ENCODE results near the gene TIMM10.
"Not testable (repeated sequence)": the region's sequence is repeated elsewhere in the genome, so short reads cannot be mapped to it uniquely, and the experiment has no call there.

The TIMM10 gene

DNA sequence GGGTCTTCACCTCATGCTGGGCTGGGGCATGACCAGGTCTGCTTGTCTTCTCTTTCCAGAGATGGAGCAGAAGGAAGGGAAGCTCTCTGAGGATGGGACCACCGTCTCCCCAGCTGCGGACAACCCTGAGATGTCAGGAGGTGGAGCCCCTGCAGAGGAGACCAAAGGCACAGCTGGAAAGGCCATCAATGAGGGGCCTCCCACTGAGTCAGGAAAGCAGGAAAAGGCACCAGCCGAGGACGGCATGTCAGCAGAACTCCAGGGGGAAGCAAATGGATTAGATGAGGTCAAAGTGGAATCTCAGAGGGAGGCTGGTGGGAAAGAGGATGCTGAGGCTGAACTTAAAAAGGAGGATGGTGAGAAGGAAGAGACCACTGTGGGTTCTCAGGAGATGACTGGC lies 12.0 kb upstream of the TIMM10 start:
- DNase-seq (ENCODE audit: low read depth), result no peak

DNA sequence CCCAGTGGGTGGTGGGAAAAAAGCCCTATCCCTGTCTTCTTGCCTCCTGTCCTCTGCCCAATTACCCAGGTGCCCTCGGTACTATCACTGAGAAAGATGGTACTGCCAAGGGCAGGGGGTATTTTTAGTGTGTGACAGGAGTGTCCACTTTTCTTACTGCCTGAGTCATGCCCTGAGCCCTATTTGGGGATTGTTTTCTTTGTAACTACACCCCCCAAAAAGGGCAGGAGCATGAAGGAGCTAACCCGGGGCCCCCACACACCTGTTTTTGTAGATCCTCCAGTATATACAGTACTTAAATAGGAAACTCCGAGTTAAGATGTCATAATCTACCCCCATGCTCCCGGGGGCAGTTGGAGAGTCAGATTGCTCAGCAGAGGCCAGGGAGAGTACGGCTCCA lies 10.6 kb upstream of the TIMM10 start:
- no peak for DNase-seq (ENCODE audit: low read depth)

DNA sequence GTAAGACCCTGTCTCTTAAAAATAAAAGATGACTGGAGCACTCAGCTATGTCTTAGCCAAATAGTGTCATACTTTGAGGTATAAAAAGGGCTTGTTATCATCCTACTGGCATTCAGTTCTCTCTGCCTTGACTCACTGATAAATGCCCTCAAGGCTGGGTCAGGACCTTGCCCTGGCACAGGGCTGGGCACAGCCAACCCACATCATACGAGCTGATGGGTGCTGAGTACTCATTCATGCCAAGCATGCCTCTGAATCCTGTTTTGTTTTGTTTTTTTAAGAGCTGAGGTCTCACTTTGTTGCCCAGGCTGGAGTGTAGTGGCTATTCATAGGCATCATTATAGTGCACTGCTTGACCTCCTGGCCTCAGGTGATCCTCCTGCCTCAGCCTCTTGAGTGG lies 8.8 kb upstream of the TIMM10 start:
- no peak for DNase-seq (ENCODE audit: low read depth)

DNA sequence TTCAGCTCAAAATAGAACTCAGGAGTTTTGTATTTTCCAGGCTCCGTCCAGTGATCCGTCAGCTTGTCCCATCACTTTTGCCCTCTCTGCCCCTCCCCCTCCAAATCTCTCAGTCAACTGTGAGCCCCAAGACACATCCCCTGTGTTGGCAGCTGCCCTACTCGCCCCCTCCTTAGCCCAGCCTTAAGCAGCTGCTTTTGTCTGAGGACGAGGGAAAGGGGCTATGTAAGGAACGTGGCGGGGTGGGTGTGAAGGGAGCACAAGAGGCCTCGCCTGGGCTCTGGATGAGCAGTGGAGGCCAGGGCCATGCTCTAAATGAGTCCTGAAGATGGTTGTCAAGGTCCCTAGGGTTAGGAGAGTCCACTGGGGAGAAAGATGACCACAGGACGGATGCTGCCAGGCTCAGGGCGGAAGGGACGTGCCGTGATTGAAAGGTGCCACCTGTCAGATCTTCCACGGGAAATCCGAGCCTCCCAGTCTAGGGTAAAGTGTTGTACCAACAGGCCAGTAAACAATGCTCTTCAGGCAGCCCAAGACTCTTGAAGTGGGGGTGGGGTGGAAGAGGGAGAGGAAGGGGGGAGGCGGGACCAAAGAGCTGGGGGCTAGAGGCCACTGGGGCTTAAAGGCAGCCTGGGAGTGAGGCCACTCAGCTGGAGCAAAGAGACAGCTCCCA lies 6.5 kb upstream of the TIMM10 start, which contains the start of gene SMTNL1:
SMTNL1 (plus strand) TSS at position 649 of the 673 bp plus-strand sequence. CDS start 5,048 bp downstream, outside the sequence.
- no peak for DNase-seq (ENCODE audit: low read depth)

DNA sequence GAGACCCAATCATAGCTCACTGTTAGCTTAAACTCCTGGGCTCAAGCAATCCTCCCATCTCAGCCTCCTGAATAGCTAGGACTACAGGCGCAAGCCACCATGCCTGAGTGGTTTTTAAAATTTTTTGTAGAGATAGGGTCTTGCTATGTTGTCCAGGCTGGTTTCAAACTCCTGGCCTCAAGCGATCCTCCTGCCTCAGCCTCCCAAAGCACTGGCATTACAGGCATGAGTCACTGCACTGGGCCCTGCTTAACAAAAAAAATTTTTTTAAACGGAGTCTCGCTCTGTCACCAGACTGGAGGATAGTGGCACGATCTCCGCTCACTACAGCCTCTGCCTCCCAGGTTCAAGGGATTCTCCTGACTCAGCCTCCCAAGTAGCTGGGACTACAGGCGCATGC lies 3.9 kb upstream of the TIMM10 start:
- not testable (repeated sequence) for DNase-seq (ENCODE audit: low read depth)

DNA sequence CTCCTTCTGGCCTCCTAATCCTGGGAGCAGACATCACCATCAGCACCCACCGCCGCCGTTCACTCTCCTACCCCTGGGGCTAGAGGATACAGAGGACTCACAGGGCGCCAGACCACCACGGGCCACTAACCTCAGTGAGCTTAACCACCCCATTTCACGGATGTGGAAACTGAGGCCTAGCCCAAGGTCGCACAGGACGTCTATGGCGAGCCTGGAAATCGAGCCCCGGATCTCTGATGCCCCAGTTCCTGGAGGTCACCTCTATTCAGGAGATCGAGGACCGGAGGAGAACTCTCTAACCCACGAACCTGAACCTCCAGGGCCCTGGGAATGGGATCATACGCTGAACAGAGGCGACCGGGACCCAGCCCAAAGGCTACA lies 349 bp downstream of the TIMM10 start:
- no peak for DNase-seq (ENCODE audit: low read depth)

DNA sequence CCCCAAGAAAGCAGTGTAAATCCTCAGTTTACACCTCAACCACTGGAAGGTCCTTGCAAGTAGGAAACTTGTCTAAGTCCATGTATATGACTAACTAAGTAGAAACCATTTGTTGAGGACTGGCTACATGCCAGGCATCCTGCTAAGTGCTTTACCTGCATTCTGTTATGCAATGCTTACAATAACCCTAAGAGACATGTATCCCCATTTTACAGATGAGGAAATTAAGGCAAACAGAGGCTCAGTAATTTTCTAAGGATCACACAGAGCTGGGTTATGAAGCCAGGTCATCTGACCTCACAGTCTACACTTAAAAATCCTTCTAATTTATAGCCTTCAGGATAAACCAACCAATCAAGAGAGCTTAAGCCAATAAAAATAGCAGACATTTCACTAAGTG lies 1.5 kb downstream of the TIMM10 start:
- no peak for DNase-seq (ENCODE audit: low read depth)

DNA sequence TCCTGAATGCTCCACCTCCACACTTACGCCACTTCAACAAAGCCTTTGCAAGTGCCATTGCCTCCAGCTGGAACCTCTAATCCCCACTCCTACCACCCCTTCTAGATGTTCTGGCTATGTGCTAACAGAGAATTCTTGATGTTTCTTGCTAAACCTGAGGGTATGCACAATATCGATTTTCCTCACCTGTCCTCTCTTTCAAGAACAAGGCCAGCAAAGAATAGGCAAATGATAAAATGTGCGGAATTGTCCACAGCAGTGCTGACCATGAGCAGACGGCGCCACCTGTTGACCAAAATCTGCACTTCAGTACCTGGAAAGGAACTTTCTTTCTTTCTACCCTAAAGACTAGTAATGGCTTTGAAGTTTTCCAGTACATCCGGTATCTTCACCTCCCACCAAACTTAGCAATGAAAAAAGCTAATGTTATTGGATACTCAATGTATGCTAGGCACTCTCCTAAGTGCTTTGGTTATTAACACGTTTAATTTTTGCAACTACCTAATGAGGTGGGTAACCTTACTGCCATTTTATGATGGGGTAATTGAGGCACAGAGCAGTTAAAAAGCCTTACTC lies 3.4 kb downstream of the TIMM10 start:
- DNase-seq (ENCODE audit: low read depth), result peak; percentile 30

DNA sequence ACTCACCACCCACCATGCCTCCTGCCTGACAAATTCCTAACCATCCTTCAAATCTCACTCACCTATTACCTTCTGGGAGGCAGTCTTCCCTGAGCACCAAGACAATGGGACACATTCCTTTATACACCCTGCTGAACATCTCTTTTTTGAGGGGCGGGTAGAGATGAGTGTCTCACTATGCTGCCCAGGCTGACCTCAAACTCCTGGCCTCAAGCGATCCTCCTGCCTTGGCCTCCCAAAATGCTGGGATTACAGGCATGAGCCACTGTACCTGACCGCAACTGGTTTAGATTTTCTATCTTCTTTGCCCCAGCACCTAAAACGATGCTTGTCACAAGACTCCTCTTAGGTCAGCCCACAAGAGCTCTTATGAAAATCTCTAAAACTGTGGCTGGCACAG lies 7.1 kb downstream of the TIMM10 start:
- no peak for DNase-seq (ENCODE audit: low read depth)

DNA sequence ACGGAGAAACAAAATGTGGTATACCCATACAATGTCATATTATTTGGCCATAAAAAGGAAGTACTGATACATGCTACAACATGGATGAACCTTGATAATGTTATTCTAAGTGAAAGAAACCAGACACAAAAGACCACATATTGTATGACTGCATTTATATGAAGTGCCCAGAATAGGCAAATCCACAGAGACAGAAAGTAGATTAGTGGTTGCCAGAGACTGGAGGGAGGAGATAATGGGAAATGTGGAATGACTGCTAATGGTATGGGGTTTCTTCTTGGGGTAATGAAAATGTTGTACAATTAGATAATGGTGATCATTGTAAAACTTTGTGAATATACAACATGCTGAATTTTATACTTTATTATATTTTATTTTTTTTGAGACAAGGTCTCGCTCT lies 9.4 kb downstream of the TIMM10 start:
- DNase-seq (ENCODE audit: low read depth), result no peak

DNA sequence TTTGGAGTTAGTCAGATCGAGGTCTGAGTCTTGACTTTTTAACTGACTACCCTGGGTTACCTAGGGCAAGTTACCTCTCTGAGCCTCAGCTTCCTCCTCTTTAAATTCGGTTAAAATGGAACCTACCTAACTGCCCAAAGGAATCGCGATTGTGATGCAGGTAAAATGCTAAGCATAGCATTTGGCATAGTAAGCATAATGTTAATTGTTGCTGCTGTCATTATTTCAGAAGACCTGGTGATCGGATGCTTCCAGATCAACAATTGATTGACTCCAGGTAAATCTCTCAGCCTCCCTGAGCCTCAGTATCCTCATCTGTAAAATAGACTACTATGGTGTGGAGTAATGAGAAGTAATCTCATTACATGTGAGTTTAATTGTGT lies 14.5 kb downstream of the TIMM10 start:
- DNase-seq (ENCODE audit: low read depth), result no peak

DNA sequence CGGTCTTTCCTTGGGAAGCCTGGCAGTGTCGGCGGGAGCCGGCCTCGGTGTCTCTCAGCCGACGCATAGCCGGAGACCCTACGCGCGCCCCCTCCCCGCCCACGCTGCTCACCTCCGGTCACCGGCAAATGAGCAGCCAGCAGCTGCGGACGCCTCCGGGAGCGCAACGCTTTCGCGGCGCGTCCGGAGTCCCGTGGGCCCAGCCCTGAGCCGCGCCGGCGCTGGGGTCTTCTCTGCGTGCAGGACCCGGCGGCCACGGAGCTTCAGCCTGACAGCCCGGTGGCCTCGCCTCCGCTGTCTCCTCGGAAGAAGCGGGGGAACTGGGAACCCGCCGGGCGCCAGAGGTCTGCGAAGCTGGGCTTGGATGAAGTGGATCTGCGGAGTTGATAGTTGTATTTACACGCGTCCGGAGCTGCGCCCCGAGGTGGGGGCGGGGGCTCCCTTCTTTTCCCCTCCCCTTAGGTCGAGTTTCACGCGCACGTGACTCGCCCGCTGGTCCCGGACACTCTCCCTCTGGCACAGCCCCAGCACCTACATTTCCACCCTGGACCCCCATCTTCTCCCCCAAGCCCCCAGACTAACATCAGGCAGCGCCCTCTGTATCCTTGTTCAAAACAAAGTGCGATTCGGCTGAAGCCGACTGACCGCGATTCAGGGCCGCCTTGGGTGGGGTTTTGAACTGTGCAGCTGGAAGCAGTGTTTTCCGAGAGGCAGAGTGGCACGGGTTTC lies 15.1 kb downstream of the TIMM10 start, which contains the start of gene SLC43A1:
SLC43A1 (minus strand) TSS at position 371 of the 729 bp plus-strand sequence. CDS start 1,591 bp downstream, outside the sequence.
- DNase-seq (ENCODE audit: low read depth), result peak; percentile 38

DNA sequence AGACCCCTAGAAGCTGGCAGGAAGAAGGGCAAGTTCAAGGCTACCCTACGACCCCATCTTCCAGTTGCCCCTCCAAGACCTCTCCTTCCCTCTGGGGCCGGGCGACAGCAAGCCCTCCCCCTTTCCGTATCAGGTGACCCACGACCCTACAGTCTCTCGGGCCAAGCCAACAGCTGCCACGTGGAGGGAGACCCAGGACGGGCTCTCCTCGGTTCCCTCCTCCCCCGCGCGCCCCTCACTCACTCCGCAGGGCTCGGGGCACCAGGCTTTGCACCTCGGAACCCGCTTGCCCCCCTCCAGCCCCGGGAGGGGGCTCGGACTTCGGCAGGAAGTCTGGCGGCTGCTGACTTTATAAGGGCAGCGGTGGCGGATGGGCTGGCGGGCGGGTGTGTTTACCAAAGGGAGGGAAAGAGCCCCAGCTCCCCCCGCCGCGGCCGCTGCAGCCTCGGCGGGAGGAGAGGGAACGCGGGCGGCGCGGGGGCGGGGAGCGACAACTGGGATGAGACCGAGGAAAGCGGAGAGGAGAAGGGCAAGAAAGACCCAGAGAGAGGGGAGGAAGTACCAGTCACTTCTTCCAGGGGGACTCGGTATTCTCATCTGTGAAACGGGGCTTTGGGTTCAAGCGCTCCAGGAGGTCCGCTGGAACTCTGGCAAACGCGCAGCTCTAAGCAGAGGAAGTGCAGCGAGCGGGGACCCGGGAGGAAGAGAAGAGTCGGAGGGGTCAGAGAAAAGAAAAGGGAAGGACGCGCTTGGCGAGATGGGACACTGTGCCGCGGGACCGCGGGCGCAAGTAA lies 15.8 kb downstream of the TIMM10 start:
- no peak for DNase-seq (ENCODE audit: low read depth)

DNA sequence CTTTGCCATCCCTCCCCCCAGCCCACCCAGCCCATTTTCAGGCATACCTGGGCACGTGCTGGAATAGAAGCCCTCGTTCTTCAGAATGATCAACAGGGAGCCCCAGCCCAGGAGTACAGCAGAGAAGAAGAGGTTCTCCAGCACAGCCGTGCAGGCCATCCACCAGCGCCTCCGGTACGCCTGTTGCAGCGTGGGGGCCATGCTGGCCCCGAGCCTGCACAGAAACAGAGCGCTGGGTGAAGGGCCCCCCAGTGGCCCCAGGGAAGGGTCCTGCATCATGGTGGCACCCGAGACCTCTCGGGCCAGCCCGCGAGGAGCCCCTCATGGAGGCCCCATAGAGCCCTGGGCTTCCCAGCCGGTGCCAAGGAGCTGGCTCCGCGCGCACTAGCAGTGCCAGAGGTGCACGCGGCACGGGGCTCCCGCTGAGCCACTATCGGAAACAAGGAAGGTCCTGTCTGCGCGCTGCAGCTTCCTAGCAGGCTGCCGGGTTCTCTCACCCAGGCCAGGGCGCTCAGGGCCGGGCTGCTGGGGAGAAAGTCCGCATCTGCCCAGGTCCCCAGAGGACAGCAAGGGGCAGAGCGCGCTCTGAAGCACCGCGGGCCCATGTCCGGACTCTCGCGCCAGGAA lies 16.5 kb downstream of the TIMM10 start:
- no peak for DNase-seq (ENCODE audit: low read depth)

DNA sequence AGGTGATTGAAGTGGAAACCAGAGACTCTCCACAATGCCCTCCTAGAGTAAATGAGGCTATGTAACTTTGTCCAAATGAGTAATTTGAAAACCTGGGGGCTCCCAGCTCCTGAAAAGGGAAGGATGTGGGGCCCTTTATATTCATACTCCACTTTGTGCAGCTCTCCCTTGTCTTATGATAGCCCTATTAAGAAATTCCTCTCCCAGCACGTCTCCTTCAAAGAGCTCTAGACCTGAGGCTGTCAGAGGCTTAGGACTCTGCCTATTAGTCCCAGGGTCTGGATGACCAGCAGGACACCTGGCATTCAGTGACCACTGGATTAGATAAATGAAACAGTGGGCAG lies 17.1 kb downstream of the TIMM10 start:
- DNase-seq (ENCODE audit: low read depth), result no peak

DNA sequence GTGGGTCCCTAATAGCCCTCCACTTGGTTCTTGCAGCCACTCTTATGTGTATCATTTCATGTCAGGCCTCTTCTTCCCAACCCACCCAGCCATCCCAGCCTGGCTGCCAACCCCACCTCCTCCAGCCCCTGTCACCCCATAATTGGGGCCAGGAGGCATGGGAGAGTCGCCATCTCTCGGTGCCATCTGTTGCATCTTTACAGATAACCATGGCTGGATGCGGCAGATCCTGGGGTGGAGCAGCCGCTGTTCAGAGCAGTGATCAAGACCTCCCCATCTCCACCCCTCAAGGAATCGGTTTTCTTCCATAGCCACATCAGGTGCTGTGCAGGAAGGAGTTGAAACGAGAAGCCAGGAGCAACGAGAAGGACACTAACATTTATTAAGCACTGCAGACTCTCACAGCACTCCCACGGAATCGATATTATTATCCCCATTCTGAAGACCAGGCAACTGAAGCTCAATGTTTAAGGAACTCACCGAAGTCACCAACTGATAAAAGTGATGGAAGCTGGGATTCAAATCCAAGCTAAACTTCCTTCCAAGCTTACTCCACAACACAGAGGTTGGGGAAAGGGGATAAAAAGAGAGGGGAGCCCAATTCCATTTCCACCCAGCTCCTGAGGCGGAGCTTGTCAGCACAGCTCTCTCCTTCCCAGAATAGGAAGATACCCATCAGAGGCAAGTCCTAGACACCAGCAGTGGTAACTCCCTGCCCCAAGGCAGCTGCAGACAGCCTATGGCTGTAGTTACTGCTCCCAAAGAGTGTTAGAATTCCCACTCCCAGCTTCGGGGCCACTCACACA lies 17.7 kb downstream of the TIMM10 start:
- no peak for DNase-seq (ENCODE audit: low read depth)

DNA sequence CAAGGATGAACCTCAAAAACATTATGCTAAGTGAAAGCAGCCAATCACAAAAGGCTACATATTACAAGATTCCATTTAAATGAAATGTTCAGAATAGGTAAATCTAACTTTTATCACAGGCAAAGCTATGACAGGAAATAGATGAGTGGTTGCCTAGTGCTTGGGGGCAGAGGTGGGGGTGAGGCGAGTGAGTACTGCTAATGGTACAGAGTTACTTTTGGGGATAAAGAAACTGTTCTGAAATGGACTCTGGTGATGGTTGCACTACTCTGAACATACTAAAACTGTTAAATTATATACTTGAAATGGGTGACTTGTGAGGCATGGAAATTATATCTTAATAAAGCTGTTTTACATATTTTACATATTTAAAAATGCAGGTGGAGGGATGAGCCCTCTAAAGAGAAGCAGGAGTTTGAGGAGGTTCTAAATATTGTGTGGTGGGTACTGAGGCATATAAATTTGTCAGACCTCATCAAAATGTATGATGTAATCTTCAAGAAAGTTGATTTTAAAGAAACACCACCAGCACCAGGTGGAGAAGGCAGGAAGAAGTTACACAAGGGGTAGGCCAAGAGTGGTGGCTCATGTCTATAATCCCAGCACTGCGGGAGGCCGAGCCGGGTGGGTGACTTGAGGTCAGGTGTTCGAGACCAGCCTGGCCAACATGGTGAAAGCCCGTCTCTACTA lies 18.7 kb downstream of the TIMM10 start:
- DNase-seq (ENCODE audit: low read depth), result no peak

DNA sequence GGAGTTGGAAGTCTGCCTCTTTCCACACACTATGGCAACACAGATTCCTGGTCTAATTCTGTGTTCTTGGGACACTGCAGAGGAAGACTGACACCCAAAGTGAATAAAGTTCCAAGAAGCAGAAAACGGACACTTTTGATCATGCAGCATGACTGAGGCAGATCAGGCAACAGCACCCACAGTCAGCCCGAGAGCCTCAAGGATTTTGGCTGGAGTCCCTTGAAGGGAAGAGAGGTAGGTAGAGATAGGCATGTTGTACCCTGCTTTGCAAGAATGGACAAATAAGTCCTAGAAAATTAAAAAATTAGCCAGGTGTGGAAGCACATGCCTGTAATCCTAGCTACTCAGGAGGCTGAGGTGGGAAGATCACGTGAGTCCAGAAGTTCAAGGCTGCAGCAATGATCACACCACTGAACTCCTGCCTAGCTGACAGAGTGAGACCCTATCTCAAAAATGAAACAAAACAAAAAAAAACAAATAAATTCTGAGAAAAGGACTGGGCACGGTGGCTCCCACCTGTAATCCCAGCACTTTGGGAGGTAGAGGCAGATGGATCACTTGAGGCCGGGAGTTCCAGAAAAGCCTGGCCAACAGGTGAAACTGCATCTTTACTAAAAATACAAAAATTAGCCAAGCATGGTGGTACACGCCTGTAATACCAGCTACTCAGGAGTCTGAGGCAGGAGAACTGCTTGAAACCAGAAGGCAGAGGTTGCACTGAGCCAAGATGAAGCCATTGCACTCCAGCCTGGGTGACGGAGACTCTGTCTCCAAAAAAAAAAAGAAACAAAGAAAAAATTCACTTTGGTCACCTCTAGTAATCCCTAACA lies 22.0 kb downstream of the TIMM10 start:
- DNase-seq (ENCODE audit: low read depth), result no peak

DNA sequence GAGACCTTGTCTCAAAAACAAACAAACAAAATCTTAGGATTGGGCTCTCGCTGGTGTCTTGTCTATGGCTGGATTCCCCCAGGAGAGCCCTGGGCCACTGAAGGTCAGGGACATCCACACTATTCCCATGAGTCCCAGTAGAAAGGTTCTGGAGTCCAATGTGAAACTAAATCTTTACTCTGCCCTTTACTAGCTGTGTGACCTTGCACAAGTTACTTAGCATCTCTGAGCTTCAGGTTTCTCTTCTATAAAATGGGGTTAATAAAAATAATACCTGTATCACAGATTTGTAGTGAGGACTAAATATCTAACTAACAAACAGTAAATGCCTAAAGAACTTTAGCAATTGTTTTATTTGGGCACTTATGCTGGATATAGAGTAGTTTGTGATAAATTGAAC lies 24.0 kb downstream of the TIMM10 start:
- DNase-seq (ENCODE audit: low read depth), result no peak

DNA sequence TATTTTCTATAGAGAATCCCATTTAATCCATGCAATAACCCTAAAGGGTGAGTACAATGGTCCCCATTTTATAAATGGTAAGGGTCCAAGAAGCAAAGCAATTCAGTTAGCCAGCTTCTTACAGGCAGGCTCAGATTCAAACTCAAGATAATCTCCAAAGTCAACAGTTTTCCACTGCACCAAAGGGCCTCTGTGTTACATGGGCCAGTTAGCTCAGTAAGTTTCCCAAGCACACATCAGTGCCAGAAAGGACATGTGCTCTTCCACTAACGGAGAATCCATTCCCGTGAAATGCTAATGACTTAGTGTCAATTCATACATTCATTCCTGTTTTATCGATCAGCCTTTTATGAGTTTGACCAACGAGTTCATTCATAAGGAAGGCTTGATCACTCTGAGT lies 26.0 kb downstream of the TIMM10 start:
- DNase-seq (ENCODE audit: low read depth), result no peak

All from stromal cell of bone marrow (primary cell).